SU-DHL-6 (cell line): ENCODE results near the gene AHSG.

ENCODE experiments used
- H2AFZ ChIP-seq: fragments of 200-600 bp; sonication (generic); 2 replicates; pipeline ENCODE4 v1.6.1; 2014; ENCODE audit warnings: low read depth, mild to moderate bottlenecking, moderate library complexity, mixed read lengths, antibody characterized with exemption, low read length; ENCODE audit not compliant: severe bottlenecking
- H3F3A ChIP-seq: fragments of 200-600 bp; shearing (Covaris generic); 2 replicates; pipeline ENCODE4 v1.6.0; 2016; ENCODE audit warnings: antibody characterized with exemption, mild to moderate bottlenecking; ENCODE audit not compliant: insufficient read depth
- H3K27ac ChIP-seq: fragments of 200-600 bp; sonication (generic); 2 replicates; pipeline ENCODE4 v1.5.1; 2016; ENCODE audit warnings: low read depth, mild to moderate bottlenecking, low read length, moderate library complexity, mixed read lengths
- H3K27me3 ChIP-seq: fragments of 200-600 bp; sonication (generic), shearing (Covaris generic); 2 replicates; pipeline ENCODE4 v1.6.0; 2014; ENCODE audit warnings: mild to moderate bottlenecking, low read length
- H3K36me3 ChIP-seq: fragments of 200-600 bp; sonication (generic); 2 replicates; pipeline ENCODE4 v1.6.1; 2014; ENCODE audit warnings: mild to moderate bottlenecking, low read length, mixed read lengths
- H3K4me2 ChIP-seq: fragments of 300-600, 200-600 bp; shearing (Covaris generic), sonication (generic); 2 replicates; pipeline ENCODE4 v1.6.0; 2014; ENCODE audit warnings: low read length, low read depth, mild to moderate bottlenecking; ENCODE audit not compliant: poor library complexity, severe bottlenecking
- H3K4me3 ChIP-seq: fragments of 200-600 bp; sonication (generic); 2 replicates; pipeline ENCODE4 v1.5.1; 2014; ENCODE audit warnings: antibody characterized with exemption, low read length, mild to moderate bottlenecking, mixed read lengths; ENCODE audit not compliant: insufficient read depth, poor library complexity, severe bottlenecking
- H3K79me2 ChIP-seq: fragments of 200-600 bp; sonication (generic); 2 replicates; pipeline ENCODE4 v1.6.1; 2014; ENCODE audit warnings: mild to moderate bottlenecking, low read length, moderate library complexity; ENCODE audit not compliant: insufficient read depth
- H3K9ac ChIP-seq: fragments of 200-600 bp; sonication (generic); 2 replicates; pipeline ENCODE4 v1.7.0; 2014; ENCODE audit warnings: mild to moderate bottlenecking, low read length
- H3K9me2 ChIP-seq: fragments of 200-600 bp; sonication (generic); replicated peaks from 2 replicates; pipeline ENCODE4 v1.6.1; 2014; ENCODE audit warnings: low read length; ENCODE audit not compliant: insufficient read depth
- H3K9me3 ChIP-seq: fragments of 200-600 bp; sonication (generic); 2 replicates; pipeline ENCODE4 v1.6.1; 2014; ENCODE audit warnings: low read length, mixed read lengths; ENCODE audit not compliant: insufficient read depth
- H4K20me1 ChIP-seq: fragments of 200-600 bp; sonication (generic); 2 replicates; pipeline ENCODE4 v1.6.1; 2014; ENCODE audit warnings: low read depth, mild to moderate bottlenecking, antibody characterized with exemption, low read length, moderate library complexity, mixed read lengths
- EZH2phosphoT487 ChIP-seq: fragments of 200-600 bp; sonication (generic), shearing (Covaris generic); conservative IDR thresholded peaks from 2 replicates; pipeline ENCODE4 v1.6.1; 2018; ENCODE audit warnings: mild to moderate bottlenecking, antibody characterized with exemption, low read length, moderate library complexity, mixed read lengths
- TF ChIP-seq, protein P1 (sequence below): fragments of 200-600 bp; sonication (generic); IDR thresholded peaks from one replicate; pipeline ENCODE4 v1.5.1; 2017; ENCODE audit warnings: antibody characterized with exemption, mild to moderate bottlenecking, low read length, moderate library complexity; ENCODE audit not compliant: insufficient read depth, poor library complexity, severe bottlenecking

AHSG gene

DNA sequence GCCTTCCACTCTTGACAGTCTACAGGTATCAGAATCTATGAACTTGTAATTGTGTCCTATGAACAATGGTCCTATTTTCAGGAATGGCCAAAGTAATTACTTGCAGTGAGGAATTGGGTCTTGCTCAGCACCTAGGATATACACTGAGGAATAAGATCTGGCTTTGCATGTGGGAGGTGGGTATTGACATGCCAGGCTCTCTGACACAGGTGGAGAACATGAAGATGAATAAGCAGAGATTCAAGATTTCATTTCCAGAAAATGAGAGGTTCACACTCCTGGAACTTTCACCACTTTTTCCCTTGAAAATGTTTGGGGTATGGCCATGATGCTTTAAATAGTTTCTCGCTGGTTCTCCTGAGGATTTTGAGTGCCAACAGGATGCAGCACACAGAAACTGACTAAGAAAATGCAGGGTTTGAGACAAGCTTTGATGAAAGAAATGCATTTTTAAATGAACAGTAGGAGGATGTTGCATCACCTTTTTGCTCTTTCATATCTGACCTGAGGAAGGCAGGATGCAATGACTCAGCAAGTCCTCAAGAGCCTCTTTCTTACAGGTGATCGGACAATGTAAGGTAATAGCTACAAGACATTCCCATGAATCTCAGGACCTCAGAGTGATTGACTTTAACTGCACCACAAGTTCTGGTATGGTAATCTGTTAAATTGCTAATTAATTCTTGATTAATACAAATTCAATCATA is 56.7 kb downstream of the AHSG start:
- H3K27ac ChIP-seq: no peak overlapping the region

DNA sequence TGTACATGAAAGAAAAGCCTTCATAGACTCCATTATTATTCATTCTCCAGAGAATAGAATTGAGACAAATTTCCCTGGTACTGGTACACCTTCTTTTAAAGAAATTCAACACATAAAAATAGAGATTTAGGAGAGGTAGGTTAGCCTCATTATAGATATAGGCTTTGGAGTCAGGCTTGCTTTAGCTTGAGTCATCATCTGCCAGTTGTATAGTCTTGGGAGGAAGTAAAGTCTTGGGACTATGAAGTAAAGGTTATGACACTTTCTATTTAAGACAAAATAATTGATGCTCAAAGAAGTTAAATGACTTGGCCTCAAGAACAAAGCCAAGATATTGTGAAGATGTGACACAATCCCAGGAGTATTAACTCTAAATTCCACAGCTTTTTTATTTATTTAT is 57.3 kb downstream of the AHSG start:
- H3K4me3 ChIP-seq: no peak overlapping the region
- H3K27ac ChIP-seq: no peak overlapping the region
- no peaks in the 10 kb centered on the region for H3K9me3 ChIP-seq
- no peaks in the 10 kb centered on the region for H3K79me2 ChIP-seq
- no peaks in the 10 kb centered on the region for H3K27me3 ChIP-seq
- H3F3A ChIP-seq: no peaks in the 10 kb centered on the region
- no peak overlapping the region for H3K9ac ChIP-seq
- no peaks in the 10 kb centered on the region for H4K20me1 ChIP-seq
- H2AFZ ChIP-seq: no peak overlapping the region
- H3K36me3 ChIP-seq: no peaks in the 10 kb centered on the region
- H3K9me2 ChIP-seq: no peaks in the 10 kb centered on the region
- TF ChIP-seq, protein P1, sequence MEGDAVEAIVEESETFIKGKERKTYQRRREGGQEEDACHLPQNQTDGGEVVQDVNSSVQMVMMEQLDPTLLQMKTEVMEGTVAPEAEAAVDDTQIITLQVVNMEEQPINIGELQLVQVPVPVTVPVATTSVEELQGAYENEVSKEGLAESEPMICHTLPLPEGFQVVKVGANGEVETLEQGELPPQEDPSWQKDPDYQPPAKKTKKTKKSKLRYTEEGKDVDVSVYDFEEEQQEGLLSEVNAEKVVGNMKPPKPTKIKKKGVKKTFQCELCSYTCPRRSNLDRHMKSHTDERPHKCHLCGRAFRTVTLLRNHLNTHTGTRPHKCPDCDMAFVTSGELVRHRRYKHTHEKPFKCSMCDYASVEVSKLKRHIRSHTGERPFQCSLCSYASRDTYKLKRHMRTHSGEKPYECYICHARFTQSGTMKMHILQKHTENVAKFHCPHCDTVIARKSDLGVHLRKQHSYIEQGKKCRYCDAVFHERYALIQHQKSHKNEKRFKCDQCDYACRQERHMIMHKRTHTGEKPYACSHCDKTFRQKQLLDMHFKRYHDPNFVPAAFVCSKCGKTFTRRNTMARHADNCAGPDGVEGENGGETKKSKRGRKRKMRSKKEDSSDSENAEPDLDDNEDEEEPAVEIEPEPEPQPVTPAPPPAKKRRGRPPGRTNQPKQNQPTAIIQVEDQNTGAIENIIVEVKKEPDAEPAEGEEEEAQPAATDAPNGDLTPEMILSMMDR: no peak
- TF ChIP-seq EZH2phosphoT487: no peak
- no peak overlapping the region for H3K4me2 ChIP-seq

More for the DNA sequence above, 56.7 kb downstream of the AHSG start:
- H3K9ac ChIP-seq: no peak overlapping the region
- H4K20me1 ChIP-seq: no peaks in the 10 kb centered on the region
- H3K27me3 ChIP-seq: no peaks in the 10 kb centered on the region
- H3K4me3 ChIP-seq: no peak overlapping the region
- H3F3A ChIP-seq: no peaks in the 10 kb centered on the region
- no peaks in the 10 kb centered on the region for H3K79me2 ChIP-seq
- H3K4me2 ChIP-seq: no peak overlapping the region
- no peaks in the 10 kb centered on the region for H3K9me2 ChIP-seq
- no peak overlapping the region for H2AFZ ChIP-seq
- no peaks in the 10 kb centered on the region for H3K36me3 ChIP-seq
- no peak for TF ChIP-seq EZH2phosphoT487
- H3K9me3 ChIP-seq: no peaks in the 10 kb centered on the region
